Measurements from ENCODE around the gene TRPM3.

TRPM3 gene

GRCh38 chr9:70861376-70861775 lies 260.0 kb downstream of the TRPM3 start:
- H3K36me3 ChIP-seq (ENCODE audit: control insufficient read depth in 1 of 2, insufficient read depth in 2 of 2, low read length in 2 of 2), result no peaks in the 10 kb centered on the region
- peaks cover 2% of the 10 kb centered on the region for H3K9me3 ChIP-seq (ENCODE audit: insufficient read depth, low read depth, low read length)
- no peak overlapping the region for H3K4ac ChIP-seq (ENCODE audit: low read depth, low read length)
- no peak overlapping the region for H2AFZ ChIP-seq (ENCODE audit: insufficient read depth, low read length, poor library complexity)
- H3K4me2 ChIP-seq (ENCODE audit: low read length), result no peak overlapping the region
- H3K18ac ChIP-seq (ENCODE audit: low read length), result no peak overlapping the region
- no peak overlapping the region for H4K8ac ChIP-seq (ENCODE audit: low read depth, low read length)
- H3K4me1 ChIP-seq (ENCODE audit: control insufficient read depth in 1 of 2, insufficient read depth in 2 of 2, low read length in 2 of 2), result no peaks in the 10 kb centered on the region
- H3K27ac ChIP-seq (ENCODE audit: low read depth, low read length), result no peak overlapping the region
- no peak overlapping the region for H3K9ac ChIP-seq (ENCODE audit: low read length)
- H3K23ac ChIP-seq (ENCODE audit: low read length), result no peak overlapping the region
- H3K27me3 ChIP-seq (ENCODE audit: insufficient read depth, low read length), result no peaks in the 10 kb centered on the region
- H4K91ac ChIP-seq (ENCODE audit: low read depth, low read length), result no peak overlapping the region
- H3K79me1 ChIP-seq (ENCODE audit: low read length), result no peaks in the 10 kb centered on the region
- H3K79me2 ChIP-seq (ENCODE audit: control insufficient read depth, insufficient read depth, low read length, poor library complexity), result no peaks in the 10 kb centered on the region
- WGBS (ENCODE audit: extremely low coverage, insufficient coverage, insufficient read length), result no CpG with 5 or more reads among the region's 3 CpGs
- H4K12ac ChIP-seq (ENCODE audit: low read depth, low read length), result no peak overlapping the region
- no peak overlapping the region for H2AK5ac ChIP-seq (ENCODE audit: low read length)
- H2BK12ac ChIP-seq (ENCODE audit: low read length), result no peak overlapping the region
- no peak overlapping the region for H3K4me3 ChIP-seq (ENCODE audit: low read depth, low read length)
- no peak overlapping the region for H2BK5ac ChIP-seq (ENCODE audit: low read depth, low read length, poor library complexity)
- H2BK120ac ChIP-seq (ENCODE audit: insufficient read depth, low read length, poor library complexity), result no peak overlapping the region
- DNase-seq, result no peak
- H3K14ac ChIP-seq (ENCODE audit: low read length), result no peak overlapping the region

- WGBS (ENCODE audit: extremely low coverage, insufficient coverage, insufficient read length), result no CpG with 5 or more reads among the region's 2 CpGs
- Histone ChIP-seq H3K4me1 (ENCODE audit: control insufficient read depth in 1 of 2, insufficient read depth in 2 of 2, low read length in 2 of 2) (no peaks in the 10 kb centered on the region), H2AFZ (ENCODE audit: insufficient read depth, low read length, poor library complexity) (no peak overlapping the region), H2BK12ac (ENCODE audit: low read length) (no peak overlapping the region), H3K79me2 (ENCODE audit: control insufficient read depth, insufficient read depth, low read length, poor library complexity) (no peaks in the 10 kb centered on the region), H3K23ac (ENCODE audit: low read length) (no peak overlapping the region), H3K36me3 (ENCODE audit: control insufficient read depth in 1 of 2, insufficient read depth in 2 of 2, low read length in 2 of 2) (no peaks in the 10 kb centered on the region), H3K4me3 (ENCODE audit: low read depth, low read length) (no peak overlapping the region), H3K9ac (ENCODE audit: low read length) (no peak overlapping the region), H4K8ac (ENCODE audit: low read depth, low read length) (no peak overlapping the region), H4K12ac (ENCODE audit: low read depth, low read length) (no peak overlapping the region), H3K27ac (ENCODE audit: low read depth, low read length) (no peak overlapping the region), H2BK120ac (ENCODE audit: insufficient read depth, low read length, poor library complexity) (no peak overlapping the region), H2AK5ac (ENCODE audit: low read length) (no peak overlapping the region), H4K91ac (ENCODE audit: low read depth, low read length) (no peak overlapping the region), H3K4ac (ENCODE audit: low read depth, low read length) (no peak overlapping the region), H3K4me2 (ENCODE audit: low read length) (no peak overlapping the region), H3K14ac (ENCODE audit: low read length) (no peak overlapping the region), H3K79me1 (ENCODE audit: low read length) (no peaks in the 10 kb centered on the region), H3K9me3 (ENCODE audit: insufficient read depth, low read depth, low read length) (peaks cover 2% of the 10 kb centered on the region), H3K27me3 (ENCODE audit: insufficient read depth, low read length) (no peaks in the 10 kb centered on the region), H3K18ac (ENCODE audit: low read length) (no peak overlapping the region), H2BK5ac (ENCODE audit: low read depth, low read length, poor library complexity) (no peak overlapping the region)
- DNase-seq, result no peak
Observed at GRCh38 chr9:70859694-70860093, 261.7 kb downstream of the TRPM3 start.

GRCh38 chr9:70856411-70856810 lies 265.0 kb downstream of the TRPM3 start:
- Histone ChIP-seq H4K12ac (ENCODE audit: low read depth, low read length) (no peak overlapping the region), H2AFZ (ENCODE audit: insufficient read depth, low read length, poor library complexity) (no peak overlapping the region), H3K9ac (ENCODE audit: low read length) (no peak overlapping the region), H3K9me3 (ENCODE audit: insufficient read depth, low read depth, low read length) (peaks cover 2% of the 10 kb centered on the region), H2BK12ac (ENCODE audit: low read length) (no peak overlapping the region), H3K18ac (ENCODE audit: low read length) (no peak overlapping the region), H3K79me2 (ENCODE audit: control insufficient read depth, insufficient read depth, low read length, poor library complexity) (no peaks in the 10 kb centered on the region), H3K27me3 (ENCODE audit: insufficient read depth, low read length) (no peaks in the 10 kb centered on the region), H3K4ac (ENCODE audit: low read depth, low read length) (no peak overlapping the region), H2AK5ac (ENCODE audit: low read length) (no peak overlapping the region), H3K79me1 (ENCODE audit: low read length) (no peaks in the 10 kb centered on the region), H3K14ac (ENCODE audit: low read length) (no peak overlapping the region), H4K91ac (ENCODE audit: low read depth, low read length) (no peak overlapping the region), H3K23ac (ENCODE audit: low read length) (no peak overlapping the region), H3K4me3 (ENCODE audit: low read depth, low read length) (no peak overlapping the region), H4K8ac (ENCODE audit: low read depth, low read length) (no peak overlapping the region), H3K36me3 (ENCODE audit: control insufficient read depth in 1 of 2, insufficient read depth in 2 of 2, low read length in 2 of 2) (no peaks in the 10 kb centered on the region), H2BK120ac (ENCODE audit: insufficient read depth, low read length, poor library complexity) (no peak overlapping the region), H2BK5ac (ENCODE audit: low read depth, low read length, poor library complexity) (no peak overlapping the region), H3K4me2 (ENCODE audit: low read length) (no peak overlapping the region), H3K4me1 (ENCODE audit: control insufficient read depth in 1 of 2, insufficient read depth in 2 of 2, low read length in 2 of 2) (no peaks in the 10 kb centered on the region), H3K27ac (ENCODE audit: low read depth, low read length) (no peak overlapping the region)
- no CpG with 5 or more reads among the region's 2 CpGs for WGBS (ENCODE audit: extremely low coverage, insufficient coverage, insufficient read length)
- no peak for DNase-seq

GRCh38 chr9:70852711-70853240 lies 268.6 kb downstream of the TRPM3 start:
- Histone ChIP-seq H3K23ac (ENCODE audit: low read length) (no peak overlapping the region), H3K27ac (ENCODE audit: low read depth, low read length) (no peak overlapping the region), H3K18ac (ENCODE audit: low read length) (no peak overlapping the region), H3K36me3 (ENCODE audit: control insufficient read depth in 1 of 2, insufficient read depth in 2 of 2, low read length in 2 of 2) (no peaks in the 10 kb centered on the region), H2BK120ac (ENCODE audit: insufficient read depth, low read length, poor library complexity) (no peak overlapping the region), H3K4me1 (ENCODE audit: control insufficient read depth in 1 of 2, insufficient read depth in 2 of 2, low read length in 2 of 2) (no peaks in the 10 kb centered on the region), H3K79me2 (ENCODE audit: control insufficient read depth, insufficient read depth, low read length, poor library complexity) (no peaks in the 10 kb centered on the region), H2AFZ (ENCODE audit: insufficient read depth, low read length, poor library complexity) (no peak overlapping the region), H3K9me3 (ENCODE audit: insufficient read depth, low read depth, low read length) (no peaks in the 10 kb centered on the region), H2BK12ac (ENCODE audit: low read length) (no peak overlapping the region), H3K9ac (ENCODE audit: low read length) (no peak overlapping the region), H4K91ac (ENCODE audit: low read depth, low read length) (no peak overlapping the region), H3K14ac (ENCODE audit: low read length) (no peak overlapping the region), H4K12ac (ENCODE audit: low read depth, low read length) (no peak overlapping the region), H4K8ac (ENCODE audit: low read depth, low read length) (no peak overlapping the region), H3K4ac (ENCODE audit: low read depth, low read length) (no peak overlapping the region), H3K4me3 (ENCODE audit: low read depth, low read length) (no peak overlapping the region), H2BK5ac (ENCODE audit: low read depth, low read length, poor library complexity) (no peak overlapping the region), H3K4me2 (ENCODE audit: low read length) (no peak overlapping the region), H2AK5ac (ENCODE audit: low read length) (no peak overlapping the region), H3K27me3 (ENCODE audit: insufficient read depth, low read length) (no peaks in the 10 kb centered on the region), H3K79me1 (ENCODE audit: low read length) (no peaks in the 10 kb centered on the region)
- no peak for DNase-seq
- WGBS (ENCODE audit: extremely low coverage, insufficient coverage, insufficient read length), result no CpG with 5 or more reads among the region's 1 CpG
